B cell (primary cell): Measurements from ENCODE around the gene MCM3AP.

Experiments used
- EZH2 ChIP-seq: IDR thresholded peaks from 2 replicates; pipeline ENCODE4 v1.6.1; 2012; ENCODE audit warnings: borderline replicate concordance, low read depth, mild to moderate bottlenecking, moderate library complexity, low read length; ENCODE audit not compliant: insufficient read depth, poor library complexity, severe bottlenecking
- TF ChIP-seq, protein P1 (sequence below): fragments of 200-600 bp; IDR thresholded peaks from one replicate; pipeline ENCODE4 v1.8.0; 2022; ENCODE audit warnings: antibody characterized with exemption, mild to moderate bottlenecking

DNA sequence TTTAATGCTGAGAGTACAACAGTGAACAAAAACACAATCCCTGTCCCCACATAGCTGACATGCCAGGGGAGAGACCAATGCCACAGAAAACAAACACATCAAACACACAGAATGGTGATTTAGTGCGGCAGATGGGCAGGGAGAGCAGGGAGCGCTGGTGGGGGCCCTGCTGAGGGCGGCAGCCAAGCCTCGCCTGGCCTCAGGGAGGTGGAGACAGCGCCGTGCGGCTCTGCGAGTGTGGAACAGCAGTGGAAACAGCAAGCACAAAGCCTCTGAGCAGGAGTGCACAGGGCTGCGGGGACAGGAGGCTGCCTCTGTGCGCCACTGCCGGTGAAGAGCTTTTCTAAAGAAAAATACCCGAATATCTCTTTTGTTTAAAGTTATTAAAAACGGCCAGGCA is 17.0 kb downstream of the MCM3AP start:
- TF ChIP-seq, protein P1, sequence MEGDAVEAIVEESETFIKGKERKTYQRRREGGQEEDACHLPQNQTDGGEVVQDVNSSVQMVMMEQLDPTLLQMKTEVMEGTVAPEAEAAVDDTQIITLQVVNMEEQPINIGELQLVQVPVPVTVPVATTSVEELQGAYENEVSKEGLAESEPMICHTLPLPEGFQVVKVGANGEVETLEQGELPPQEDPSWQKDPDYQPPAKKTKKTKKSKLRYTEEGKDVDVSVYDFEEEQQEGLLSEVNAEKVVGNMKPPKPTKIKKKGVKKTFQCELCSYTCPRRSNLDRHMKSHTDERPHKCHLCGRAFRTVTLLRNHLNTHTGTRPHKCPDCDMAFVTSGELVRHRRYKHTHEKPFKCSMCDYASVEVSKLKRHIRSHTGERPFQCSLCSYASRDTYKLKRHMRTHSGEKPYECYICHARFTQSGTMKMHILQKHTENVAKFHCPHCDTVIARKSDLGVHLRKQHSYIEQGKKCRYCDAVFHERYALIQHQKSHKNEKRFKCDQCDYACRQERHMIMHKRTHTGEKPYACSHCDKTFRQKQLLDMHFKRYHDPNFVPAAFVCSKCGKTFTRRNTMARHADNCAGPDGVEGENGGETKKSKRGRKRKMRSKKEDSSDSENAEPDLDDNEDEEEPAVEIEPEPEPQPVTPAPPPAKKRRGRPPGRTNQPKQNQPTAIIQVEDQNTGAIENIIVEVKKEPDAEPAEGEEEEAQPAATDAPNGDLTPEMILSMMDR, result no peak
- no peak for TF ChIP-seq EZH2
